Activated T-cell treated with anti-CD3 and anti-CD28 coated beads, Interleukin-2, amount 50 U/mL, for 4 hours (primary cell): ENCODE measurements around the gene TMEM106A. TPM values are rescaled to one million over a fixed set of nuclear protein-coding genes. Genes with fewer than 3 reads are reported as not detected.
"Not testable (repeated sequence)": the region's sequence is repeated elsewhere in the genome, so short reads cannot be mapped to it uniquely, and the experiment has no call there.

ENCODE experiments used
- ATAC-seq, 2 donors: fragments of 200-7000 bp; cut with Tn5 transposase; one replicate each; pipeline ENCODE4 v1.10.0; 2021
- DNase-seq: peaks from one replicate; pipeline ENCODE4 v3.0.0-alpha.2; 2020
- H3K27me3 Mint-ChIP-seq: one replicate; pipeline ENCODE4 v1.8.0; 2021; ENCODE audit warnings: low read depth, mixed read lengths
- H3K36me3 Mint-ChIP-seq: one replicate; pipeline ENCODE4 v1.8.0; 2022; ENCODE audit warnings: mixed read lengths; ENCODE audit not compliant: insufficient read depth
- H3K4me1 Mint-ChIP-seq: one replicate; pipeline ENCODE4 v1.8.0; 2021; ENCODE audit warnings: low read depth, mixed read lengths
- H3K4me3 Mint-ChIP-seq: one replicate; pipeline ENCODE4 v1.8.0; 2021; ENCODE audit warnings: mild to moderate bottlenecking, moderate library complexity, mixed read lengths
- H3K9me3 Mint-ChIP-seq: one replicate; pipeline ENCODE4 v1.8.0; 2021; ENCODE audit warnings: mixed read lengths
- total RNA-seq, 3 donors: library from RNA; stranded (reverse); gene quantifications; one replicate each; pipeline ENCODE4 v1.2.1, GENCODE V29; 2021

TMEM106A gene, protein sequence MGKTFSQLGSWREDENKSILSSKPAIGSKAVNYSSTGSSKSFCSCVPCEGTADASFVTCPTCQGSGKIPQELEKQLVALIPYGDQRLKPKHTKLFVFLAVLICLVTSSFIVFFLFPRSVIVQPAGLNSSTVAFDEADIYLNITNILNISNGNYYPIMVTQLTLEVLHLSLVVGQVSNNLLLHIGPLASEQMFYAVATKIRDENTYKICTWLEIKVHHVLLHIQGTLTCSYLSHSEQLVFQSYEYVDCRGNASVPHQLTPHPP
- total RNA-seq, result 1 to 10 TPM; 7.7 to 8.6 (median 7.9) TPM

DNA sequence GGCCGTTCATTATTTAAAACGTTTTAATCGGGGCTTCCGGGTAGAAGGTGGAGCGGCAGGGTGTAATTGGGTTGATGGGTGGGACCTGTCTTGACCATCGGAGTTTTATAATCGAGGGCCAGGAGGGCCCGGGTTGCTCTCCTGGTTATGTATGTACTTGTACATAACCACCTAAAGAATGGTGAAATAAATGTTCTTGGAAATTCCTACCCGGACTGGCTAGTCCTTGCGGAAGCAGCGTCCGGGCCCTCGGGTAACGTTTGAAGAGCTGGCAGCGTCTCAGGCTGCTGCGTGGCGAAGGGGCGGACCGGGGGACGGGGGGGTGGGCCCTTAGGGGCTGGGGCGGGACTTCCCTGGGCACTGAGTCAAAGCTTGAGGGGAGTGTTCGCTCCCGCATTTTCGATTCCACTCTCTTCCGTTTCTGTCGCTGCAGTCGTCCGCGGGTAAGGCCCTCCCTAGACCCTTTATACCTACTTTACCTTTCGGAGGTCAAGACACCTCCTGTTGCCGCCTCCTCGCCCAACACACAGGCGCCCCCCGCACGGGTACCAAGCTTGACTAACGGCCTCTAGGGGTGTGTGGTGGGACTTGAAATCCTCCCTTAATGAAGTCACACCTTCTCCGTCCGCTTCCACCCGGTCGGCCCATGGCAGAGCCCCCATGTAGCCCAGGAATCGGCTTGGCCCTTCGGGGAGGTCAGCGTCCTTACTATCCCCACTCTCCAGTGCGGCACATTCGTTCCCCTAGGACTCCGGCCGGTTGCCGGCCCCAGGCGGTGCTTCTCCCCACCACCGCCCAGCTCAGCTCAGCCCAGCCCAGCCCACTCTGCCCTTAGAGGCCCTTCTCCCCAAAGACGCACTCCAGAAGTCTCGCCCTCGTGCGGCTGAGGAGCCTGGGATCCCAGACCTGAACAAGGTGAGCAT is at the start of gene TMEM106A:
TSS of gene TMEM106A (plus strand) at position 396 of the 923 bp plus-strand sequence. CDS start 1,167 bp downstream, outside the sequence.
- peaks cover 18% of the 10 kb centered on the region for H3K36me3 Mint-ChIP-seq
- no peaks in the 10 kb centered on the region for H3K27me3 Mint-ChIP-seq
- H3K4me1 Mint-ChIP-seq, result peaks cover 27% of the 10 kb centered on the region
- H3K9me3 Mint-ChIP-seq, result no peaks in the 10 kb centered on the region
- peak; percentile 66 for DNase-seq
- ATAC-seq, result peak; percentile 95 to 96
- peak within 1 kb of the TSS; percentile 97 for H3K4me3 Mint-ChIP-seq

DNA sequence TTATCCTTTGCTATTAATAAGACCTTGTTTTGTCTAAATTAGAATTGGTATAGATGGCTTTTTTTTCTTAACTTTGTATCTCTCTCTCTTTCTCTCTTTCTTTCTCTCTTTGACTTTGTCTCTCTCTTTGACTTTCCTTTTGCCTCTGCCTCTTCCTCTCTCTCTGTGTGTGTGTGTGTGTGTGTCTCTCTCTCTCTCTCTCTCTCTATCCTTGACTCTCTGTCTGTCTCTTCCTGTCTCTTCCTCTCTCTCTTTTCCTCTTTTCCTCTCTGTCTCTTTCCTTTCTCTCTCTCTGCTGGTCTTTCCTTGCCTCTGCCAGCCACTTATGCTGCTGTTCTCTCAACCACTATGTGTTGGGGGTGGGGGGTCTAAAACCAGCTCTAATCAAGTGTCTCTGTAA is 45.7 kb upstream of the TMEM106A start:
- not testable (repeated sequence) for DNase-seq, ATAC-seq, H3K27me3 Mint-ChIP-seq, H3K4me1 Mint-ChIP-seq, H3K4me3 Mint-ChIP-seq, H3K36me3 Mint-ChIP-seq, H3K9me3 Mint-ChIP-seq

GRCh38 chr17:43169561-43170139 is 42.0 kb upstream of the TMEM106A start:
- ATAC-seq, result peak; percentile 10 to 12
- Mint-ChIP-seq H3K27me3 (no peaks in the 10 kb centered on the region), H3K4me1 (peaks cover 17% of the 10 kb centered on the region), H3K36me3 (peaks cover 4% of the 10 kb centered on the region), H3K4me3 (no peak overlapping the region), H3K9me3 (no peaks in the 10 kb centered on the region)
- DNase-seq, result no peak

DNA sequence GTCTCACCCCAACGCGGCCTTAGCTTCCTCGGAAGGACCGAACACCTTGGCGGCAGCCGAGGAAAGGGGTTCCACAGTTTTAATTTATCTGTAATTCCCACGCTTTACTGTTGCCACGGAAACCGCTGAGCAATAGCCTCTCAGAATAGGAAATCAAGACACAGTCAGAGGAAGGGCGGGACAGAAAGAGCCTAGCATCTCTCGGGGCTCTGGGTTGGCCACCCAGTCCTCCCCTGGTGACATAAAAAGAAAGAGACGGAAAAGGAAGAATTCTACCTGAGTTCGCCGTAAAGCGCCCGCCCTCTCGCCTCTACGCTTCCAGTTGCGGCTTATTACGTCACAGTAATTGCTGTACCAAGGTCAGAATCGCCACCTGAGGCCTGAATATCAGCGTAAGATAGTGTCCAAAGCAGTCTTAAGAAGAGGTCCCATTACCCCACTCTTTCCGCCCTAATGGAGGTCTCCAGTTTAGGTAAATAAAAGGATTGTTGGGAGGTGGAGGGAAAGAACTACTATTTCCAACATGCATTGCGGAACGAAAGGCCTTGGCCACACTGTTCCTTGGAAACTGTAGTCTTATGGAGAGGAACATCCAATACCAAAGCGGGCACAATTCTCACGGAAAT is 41.4 kb upstream of the TMEM106A start:
- Mint-ChIP-seq H3K4me3 (no peak overlapping the region), H3K9me3 (no peaks in the 10 kb centered on the region), H3K27me3 (no peaks in the 10 kb centered on the region), H3K4me1 (peaks cover 20% of the 10 kb centered on the region), H3K36me3 (peaks cover 4% of the 10 kb centered on the region)
- DNase-seq, result peak; percentile 79
- peak; percentile 86 to 88 for ATAC-seq

GRCh38 chr17:43170766-43171585 is 40.7 kb upstream of the TMEM106A start, which contains the start of gene NBR1:
NBR1 (plus strand) TSS chr17:43171214; CDS start chr17:43175800, 4,586 bp downstream.
- no peaks in the 10 kb centered on the region for H3K27me3 Mint-ChIP-seq
- H3K4me1 Mint-ChIP-seq, result peaks cover 27% of the 10 kb centered on the region
- DNase-seq, result peak; percentile 88
- no peak within 1 kb of the TSS for H3K4me3 Mint-ChIP-seq
- H3K36me3 Mint-ChIP-seq, result peaks cover 11% of the 10 kb centered on the region
- H3K9me3 Mint-ChIP-seq, result no peaks in the 10 kb centered on the region
- ATAC-seq, result peak; percentile 79 to 83

DNA sequence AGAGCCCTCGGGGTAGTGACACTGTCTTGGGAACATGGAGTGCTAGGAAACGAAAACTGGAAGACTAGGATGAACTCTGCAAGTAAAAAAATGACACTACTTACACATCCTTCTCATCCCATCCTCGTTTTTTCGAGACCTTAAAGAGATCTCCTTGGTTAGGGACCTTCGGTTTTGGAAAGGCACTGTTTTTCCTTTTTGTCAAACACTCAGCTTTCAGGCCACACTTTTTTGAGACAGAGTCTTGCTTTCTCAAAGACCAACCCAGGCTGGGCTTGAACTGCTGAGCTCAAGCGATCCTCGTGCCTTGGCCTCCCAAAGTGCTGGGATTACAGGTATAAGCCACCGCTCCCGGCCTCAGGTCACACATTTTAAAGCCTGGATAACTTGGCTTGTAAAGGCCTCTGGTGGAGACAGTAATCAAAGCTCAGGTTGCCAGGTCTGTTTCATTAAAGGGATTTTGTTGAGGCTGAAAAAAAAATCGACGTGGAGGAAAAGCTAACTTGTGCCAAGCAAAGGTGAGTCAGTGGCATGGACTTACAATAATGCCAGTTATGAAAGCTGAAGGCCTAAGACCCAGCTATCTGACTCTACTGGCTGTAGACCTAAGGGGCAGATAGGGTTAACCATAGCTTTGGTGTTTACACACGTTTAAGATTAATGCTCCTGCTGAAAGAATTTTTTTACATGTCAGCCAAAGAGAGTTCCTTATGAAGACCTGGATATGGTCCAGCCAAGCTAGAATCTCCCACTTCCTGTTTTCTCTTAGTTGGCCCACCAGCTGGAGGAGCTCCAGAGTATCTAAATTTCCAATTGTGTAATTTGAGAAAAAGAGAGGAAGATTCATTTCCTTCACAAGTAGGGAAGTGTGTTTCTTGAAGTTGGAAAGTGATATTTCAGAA is 39.8 kb upstream of the TMEM106A start:
- Mint-ChIP-seq H3K36me3 (peaks cover 14% of the 10 kb centered on the region), H3K9me3 (no peaks in the 10 kb centered on the region), H3K4me3 (no peak overlapping the region), H3K27me3 (no peaks in the 10 kb centered on the region), H3K4me1 (peaks cover 36% of the 10 kb centered on the region)
- ATAC-seq (no peak), DNase-seq (no peak)

- peaks cover 46% of the 10 kb centered on the region for H3K4me1 Mint-ChIP-seq
- no peaks in the 10 kb centered on the region for H3K9me3 Mint-ChIP-seq
- no peaks in the 10 kb centered on the region for H3K27me3 Mint-ChIP-seq
- ATAC-seq (no peak), DNase-seq (no peak)
- peaks cover 25% of the 10 kb centered on the region for H3K36me3 Mint-ChIP-seq
- H3K4me3 Mint-ChIP-seq, result peak overlapping the region; percentile 54
Observed at GRCh38 chr17:43175213-43176118, 36.2 kb upstream of the TMEM106A start.

GRCh38 chr17:43176119-43176570 is 35.5 kb upstream of the TMEM106A start:
- DNase-seq (no peak), ATAC-seq (peak in 1 of 2 donors; percentile 35)
- Mint-ChIP-seq H3K4me3 (peak overlapping the region; percentile 54), H3K36me3 (peaks cover 25% of the 10 kb centered on the region), H3K9me3 (no peaks in the 10 kb centered on the region), H3K4me1 (peaks cover 46% of the 10 kb centered on the region), H3K27me3 (no peaks in the 10 kb centered on the region)

- H3K4me1 Mint-ChIP-seq, result no peaks in the 10 kb centered on the region
Observed at GRCh38 chr17:43183921-43184320, 27.8 kb upstream of the TMEM106A start.

DNA sequence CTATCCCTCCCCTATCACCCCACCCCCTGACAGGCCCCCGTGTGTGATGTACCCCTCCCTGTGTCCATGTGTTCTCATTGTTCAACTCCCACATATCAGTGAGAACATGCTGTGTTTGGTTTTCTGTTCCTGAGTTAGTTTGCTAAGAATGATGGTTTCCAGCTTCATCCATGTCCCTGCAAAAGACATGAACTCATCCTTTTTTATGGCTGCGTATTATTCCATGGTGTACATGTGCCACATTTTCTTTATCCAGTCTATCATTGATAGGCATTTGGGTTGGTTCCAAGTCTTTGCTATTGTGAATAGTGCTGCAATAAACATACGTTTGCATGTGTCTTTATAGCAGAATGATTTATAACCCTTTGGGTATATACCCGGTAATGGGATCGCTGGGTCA is 25.0 kb upstream of the TMEM106A start:
- not testable (repeated sequence) for ATAC-seq, H3K9me3 Mint-ChIP-seq, H3K4me1 Mint-ChIP-seq, H3K4me3 Mint-ChIP-seq, DNase-seq, H3K27me3 Mint-ChIP-seq
- H3K36me3 Mint-ChIP-seq, result peaks cover 30% of the 10 kb centered on the region

More at GRCh38 chr17:43183921-43184320, 27.8 kb upstream of the TMEM106A start:
- Mint-ChIP-seq H3K27me3 (no peaks in the 10 kb centered on the region), H3K36me3 (peaks cover 18% of the 10 kb centered on the region), H3K9me3 (no peaks in the 10 kb centered on the region), H3K4me3 (no peak overlapping the region)
- DNase-seq, result no peak
- ATAC-seq, result no peak

GRCh38 chr17:43193251-43193650 is 18.4 kb upstream of the TMEM106A start:
- ATAC-seq (no peak), DNase-seq (no peak)
- H3K9me3 Mint-ChIP-seq, result no peaks in the 10 kb centered on the region
- no peaks in the 10 kb centered on the region for H3K27me3 Mint-ChIP-seq
- H3K4me3 Mint-ChIP-seq, result no peak overlapping the region
- peaks cover 52% of the 10 kb centered on the region for H3K36me3 Mint-ChIP-seq
- no peaks in the 10 kb centered on the region for H3K4me1 Mint-ChIP-seq

DNA sequence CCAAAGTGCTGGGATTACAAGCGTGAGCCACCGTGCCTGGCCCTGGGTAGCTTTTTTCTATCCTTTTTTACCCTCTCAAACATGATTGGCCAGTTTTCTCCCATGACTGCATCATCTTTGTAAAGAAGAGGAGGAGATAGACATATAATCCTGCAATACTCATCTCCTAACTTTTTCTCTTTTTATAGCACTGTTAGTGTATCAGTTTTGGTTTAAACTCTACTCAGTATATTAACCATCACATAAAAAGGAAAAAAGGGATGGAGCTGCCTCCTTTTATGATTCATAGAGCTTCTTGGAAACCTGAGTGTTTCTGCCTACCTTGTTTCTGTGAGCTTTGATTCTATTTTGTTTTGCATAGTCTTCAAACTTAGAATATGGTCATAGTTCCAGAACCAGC is 12.0 kb upstream of the TMEM106A start:
- H3K4me3 Mint-ChIP-seq, result no peak overlapping the region
- no peak for DNase-seq

More for the DNA sequence above, 12.0 kb upstream of the TMEM106A start:
- H3K27me3 Mint-ChIP-seq, result no peaks in the 10 kb centered on the region
- peak in 1 of 2 donors; percentile 41 for ATAC-seq
- H3K36me3 Mint-ChIP-seq, result peaks cover 39% of the 10 kb centered on the region
- no peaks in the 10 kb centered on the region for H3K9me3 Mint-ChIP-seq
- H3K4me1 Mint-ChIP-seq, result peaks cover 3% of the 10 kb centered on the region
